COLO668 (cell line): ENCODE measurements around the gene ATAD3B.
"Not testable (repeated sequence)": the region's sequence is repeated elsewhere in the genome, so short reads cannot be mapped to it uniquely, and the experiment has no call there.

Source experiments
- DNase-seq: peaks from one replicate; lab custom pipeline; 2025; ENCODE audit not compliant: unreplicated experiment; lab: John Stamatoyannopoulos, UW

ATAD3B gene

DNA sequence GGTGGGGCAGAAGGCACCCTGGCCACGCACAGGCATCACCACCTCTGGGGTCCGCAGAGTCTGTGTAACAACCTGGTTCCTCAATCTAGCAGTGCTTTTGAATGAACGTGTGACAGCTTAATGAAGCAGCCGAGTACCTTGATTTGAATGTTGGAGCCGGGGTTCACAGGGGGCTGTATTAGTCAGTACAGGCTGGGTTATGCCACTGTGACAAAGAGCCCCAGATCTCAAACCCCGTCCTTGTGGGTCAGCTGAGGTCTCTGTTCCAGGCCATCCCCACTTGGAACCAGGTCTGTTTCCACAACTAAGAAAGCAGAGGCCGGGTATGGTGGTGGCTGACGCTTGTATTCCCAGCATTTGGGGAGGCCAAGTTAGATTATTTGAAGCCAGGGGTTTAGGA lies 58.4 kb downstream of the ATAD3B start:
- no peak for DNase-seq

DNA sequence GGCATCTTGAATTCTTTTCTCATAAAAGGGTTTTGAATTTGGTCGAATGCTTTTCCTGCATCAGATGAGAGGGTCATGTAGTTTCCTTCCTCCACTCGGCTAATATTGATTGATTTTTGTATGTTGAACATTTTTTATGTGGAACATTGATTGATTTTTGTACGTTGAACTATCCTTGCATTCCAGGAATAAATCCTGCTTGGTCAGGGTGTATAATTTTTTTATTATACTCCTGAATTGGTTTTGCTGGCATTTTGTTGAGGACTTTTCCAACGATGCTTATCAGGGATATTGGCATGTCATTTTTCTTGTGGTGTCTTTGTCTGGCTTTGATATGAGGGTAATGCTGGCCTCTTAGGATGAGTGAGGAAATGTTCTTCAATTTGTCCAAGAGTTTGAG lies 60.4 kb downstream of the ATAD3B start:
- DNase-seq = no peak

DNA sequence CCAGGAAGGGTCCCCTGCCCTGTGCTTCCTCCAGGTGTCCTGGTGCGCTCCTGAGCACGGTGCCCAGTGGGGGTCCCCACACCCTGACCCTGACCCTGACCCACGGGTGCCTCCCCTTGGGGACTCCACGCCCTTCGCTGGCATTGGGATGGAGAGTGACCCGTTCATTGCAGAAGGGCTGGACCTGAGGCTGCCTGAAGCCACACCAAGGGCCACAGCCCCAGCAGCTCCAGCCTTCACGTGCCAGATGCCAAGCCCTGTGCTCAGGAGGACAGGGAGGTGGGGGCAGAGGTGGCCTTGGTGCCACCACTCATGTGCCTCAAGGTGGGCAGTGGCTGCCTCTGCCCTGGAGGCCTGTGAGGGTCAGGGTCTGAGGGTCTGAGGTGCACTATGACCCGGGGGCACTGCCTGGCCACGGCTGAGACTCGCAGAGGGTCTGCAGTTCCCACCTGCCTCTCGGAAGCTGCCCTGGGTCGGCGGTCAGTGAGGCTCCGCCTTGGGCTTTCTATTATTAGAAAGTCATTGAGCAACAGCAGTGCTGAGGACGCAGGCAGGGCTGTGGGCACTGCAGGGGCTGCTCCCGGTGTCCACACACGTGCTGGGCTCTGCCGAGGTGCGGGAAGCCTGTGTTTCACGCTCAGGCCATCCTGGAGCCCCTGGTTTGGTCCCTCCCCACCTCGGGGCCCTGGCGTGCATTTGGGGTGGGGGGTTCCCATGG lies 61.8 kb downstream of the ATAD3B start:
- not testable (repeated sequence) for DNase-seq

DNA sequence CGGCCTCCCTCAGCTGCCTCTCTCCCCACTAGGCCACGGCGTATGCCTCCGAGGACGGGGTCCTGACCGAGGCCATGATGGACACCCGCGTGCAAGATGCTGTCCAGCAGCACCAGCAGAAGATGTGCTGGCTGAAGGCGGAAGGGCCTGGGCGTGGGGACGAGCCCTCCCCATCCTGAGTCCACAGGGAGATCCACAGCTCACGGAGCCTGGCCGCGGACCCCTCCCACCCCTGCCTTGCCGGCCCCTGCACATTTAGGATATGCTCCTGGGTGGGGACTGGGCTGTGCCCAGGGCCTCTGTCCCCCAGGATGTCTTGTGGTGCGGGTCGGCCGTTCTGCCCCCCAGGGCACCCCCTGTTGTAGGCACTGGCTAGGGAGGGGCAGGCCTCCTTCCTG lies 62.3 kb downstream of the ATAD3B start:
- not testable (repeated sequence) for DNase-seq

DNA sequence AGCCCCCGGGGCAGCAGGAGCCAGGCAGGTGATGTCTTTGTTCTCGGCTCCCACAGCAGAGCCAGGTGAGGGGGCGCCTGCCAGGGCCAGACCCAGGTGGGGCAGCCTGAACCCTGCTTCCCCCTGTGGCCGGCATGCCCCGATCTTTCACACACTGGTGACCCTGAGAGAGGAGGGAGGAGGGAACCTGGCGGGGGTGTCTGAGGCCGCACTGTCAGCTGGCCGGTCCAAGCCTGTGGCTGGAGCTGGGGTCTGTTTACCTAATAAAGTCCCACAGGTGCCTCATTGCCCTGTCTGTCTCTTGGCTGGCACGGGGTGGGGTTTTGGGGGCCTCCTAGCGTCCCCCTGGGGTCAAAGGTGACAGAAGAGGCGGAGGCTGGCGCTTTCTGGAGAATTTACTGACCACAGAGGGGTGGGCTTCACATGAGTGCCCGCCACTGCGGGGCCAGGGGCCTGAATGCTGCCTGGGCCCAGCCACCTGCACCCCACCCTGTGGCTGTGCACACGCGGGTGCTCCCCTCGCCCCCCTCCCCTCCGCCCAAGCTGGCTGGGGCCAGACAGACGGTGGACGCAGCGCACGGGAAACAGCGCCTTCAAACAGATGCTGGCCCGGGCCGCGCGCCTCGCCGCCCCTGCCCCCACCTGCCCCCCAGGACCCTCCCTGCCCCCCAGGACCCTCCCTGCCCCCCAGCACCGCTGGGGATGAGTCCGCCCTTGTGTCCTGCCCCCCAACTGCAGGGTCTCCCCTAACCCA lies 63.0 kb downstream of the ATAD3B start:
- DNase-seq = no peak

DNA sequence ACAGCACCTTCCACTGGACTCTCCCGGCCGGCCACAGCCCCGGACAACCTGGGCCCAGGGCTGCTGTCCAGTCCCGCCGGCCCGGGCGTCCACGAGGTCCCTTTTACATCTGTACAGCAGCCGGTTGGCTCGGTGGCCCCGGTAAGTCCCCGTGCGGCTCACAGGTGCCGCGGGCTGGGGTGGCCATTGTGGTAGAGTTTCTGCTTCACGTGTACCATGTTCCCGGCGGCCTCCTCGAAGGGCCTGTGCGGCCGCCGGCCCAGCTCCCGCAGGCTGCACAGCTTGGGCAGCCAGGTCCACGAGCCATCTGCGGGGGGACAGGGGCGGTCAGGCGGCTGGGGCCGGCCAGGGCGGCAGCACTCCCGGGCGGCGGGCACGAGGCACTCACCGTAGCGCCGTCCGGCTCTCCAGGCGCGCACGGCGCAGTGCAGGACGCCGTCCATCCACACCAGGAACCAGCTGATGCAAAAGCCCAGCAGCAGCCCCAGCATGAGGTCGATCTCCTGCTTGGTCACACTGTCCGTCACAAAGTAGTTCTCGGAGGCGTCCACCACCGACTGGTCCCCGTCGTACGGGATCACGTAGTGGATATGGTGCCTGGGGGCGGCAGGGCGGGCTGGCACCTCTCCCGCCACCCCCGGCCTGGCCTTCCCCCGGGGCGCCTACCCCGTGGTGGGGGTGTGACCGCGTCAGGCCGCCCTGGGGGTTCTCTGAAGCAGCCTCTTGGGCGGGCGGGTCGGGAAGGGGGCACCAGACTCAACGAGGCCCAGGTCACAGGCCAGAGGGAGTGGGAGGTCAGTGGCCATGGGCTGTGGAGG lies 63.8 kb downstream of the ATAD3B start:
- DNase-seq = no peak

DNA sequence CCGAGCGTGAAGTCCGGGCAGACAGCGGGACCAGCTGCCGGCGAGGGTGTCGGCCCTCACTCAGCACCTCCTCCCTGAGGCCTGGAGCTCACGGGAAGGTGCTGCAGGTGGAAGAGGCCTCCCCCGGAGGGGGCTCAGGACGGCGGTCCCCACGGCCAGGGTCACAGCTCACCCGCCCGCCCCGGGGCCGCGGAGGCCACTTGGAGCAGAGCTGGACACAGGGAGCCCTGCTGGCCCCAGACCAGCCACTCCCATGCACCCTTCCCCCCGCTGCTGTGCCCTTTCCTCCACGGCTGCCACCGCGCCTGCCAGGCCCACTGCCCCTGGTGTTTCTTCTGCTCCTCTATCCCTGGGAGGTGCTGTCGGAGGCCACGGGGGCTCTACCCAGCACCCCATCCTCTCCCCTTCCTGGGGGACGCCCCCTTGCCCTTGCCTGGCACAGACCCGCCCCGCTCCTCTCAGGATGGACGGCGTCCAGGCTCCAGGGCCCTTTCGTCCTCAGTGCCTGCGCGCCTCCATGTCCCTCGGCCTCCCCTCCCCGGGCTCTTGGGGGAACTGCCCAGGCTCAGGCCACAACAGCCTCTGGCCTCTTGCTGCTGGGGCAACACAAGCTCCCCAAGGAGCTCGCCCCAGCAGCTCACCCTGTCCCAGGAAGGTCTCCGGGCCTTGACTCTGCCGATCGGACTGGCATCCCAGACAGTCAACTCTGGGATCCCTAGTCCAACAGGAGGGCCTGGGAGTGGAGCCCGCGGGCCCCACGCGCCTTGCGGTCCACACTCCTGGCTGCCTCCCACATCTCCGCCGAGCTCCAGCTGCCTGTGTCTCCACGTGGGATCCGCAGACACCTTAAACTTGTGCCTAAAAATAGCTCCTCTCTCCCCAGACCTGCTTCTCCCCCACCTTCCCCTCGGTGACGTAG lies 64.7 kb downstream of the ATAD3B start:
- no peak for DNase-seq

DNA sequence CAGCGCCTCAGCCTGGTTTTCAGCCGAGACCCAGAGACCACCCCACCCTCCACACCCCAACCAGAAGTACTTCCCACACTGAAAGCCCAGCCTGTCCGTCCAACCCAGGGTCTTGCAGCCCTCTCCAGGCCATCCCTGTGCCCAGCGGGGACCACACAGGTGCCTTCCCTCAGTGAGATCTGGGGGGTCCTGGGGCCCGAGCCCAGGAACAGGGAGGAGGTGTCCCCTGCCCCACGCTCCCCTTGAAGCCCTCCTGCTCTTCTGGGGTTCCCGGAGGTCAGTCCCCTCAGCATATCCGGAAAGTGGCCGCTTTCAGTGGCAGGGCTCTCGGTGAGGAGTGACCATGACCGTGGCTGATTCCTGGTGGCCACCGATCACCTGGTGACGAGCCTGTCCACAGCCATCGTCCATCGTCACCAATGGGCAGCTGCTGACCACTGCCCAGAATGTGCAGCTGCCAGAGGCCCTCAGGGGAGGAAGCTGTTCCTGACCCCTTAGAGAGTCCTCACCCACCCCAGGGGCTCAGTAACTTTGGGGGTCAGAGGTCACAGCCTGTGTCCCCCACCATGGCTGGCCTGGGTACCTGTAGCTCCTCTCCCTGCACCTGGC lies 65.5 kb downstream of the ATAD3B start:
- no peak for DNase-seq

DNA sequence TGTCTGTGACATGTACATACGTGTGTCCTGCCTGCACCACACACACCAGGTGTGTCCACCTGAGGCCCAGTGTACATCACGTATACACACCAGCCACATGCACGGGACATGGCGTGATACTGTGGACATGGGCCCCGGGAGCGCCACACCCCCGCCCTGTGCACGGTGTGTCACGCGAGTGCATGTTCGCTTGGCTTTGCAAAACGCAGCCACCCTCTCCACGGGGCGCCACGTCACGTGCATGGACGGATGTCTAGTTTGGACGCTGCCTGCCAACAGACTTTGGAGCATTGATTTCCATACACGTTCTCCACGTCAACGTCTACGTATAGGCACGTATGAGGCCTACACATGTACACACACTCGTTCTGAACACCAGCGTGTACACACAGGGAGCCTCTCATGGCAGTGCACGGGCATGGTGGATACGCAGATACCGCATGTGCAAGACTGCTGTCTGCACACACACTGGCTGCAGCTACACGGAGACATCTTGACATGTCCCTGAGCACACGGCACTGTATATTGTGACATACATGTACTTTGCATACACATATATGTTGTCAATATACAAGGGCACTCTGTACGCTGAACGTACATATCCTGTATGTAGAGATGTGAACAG lies 66.2 kb downstream of the ATAD3B start:
- no peak for DNase-seq

DNA sequence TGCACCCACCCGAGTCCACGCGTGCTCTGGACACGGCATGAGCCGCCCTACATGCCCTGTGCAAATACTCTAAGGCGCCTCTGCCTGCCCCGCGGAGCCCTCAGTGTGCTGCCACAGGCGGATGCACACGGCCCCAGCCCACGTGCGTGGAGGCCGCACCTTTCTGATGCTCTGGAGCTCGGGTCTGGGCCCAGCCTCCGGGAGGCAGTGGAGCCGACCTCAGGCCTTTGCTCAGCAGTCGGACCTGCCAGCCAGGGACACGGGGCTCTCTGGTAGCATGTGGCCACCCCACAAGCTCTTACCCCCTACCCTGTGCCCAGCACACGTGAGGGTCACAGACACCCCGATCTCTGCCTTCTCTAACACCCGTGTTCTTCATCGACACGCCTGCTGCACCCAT lies 66.8 kb downstream of the ATAD3B start:
- DNase-seq = no peak

DNA sequence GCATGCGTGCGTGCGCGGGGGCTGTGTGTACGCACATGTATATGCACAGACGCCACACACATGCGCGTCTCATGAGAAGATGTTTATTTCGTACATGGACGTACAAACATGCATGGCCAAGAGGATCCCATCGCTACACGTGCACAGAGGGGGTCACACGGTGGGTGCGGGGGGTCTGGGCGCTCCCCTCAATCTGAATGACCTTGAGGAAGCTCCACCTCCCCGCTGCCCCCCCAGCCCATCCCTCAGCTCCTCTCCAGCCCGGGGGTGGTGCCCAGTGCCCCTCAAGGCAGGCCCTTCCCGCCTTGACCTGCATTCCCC lies 67.4 kb downstream of the ATAD3B start:
- no peak for DNase-seq

DNA sequence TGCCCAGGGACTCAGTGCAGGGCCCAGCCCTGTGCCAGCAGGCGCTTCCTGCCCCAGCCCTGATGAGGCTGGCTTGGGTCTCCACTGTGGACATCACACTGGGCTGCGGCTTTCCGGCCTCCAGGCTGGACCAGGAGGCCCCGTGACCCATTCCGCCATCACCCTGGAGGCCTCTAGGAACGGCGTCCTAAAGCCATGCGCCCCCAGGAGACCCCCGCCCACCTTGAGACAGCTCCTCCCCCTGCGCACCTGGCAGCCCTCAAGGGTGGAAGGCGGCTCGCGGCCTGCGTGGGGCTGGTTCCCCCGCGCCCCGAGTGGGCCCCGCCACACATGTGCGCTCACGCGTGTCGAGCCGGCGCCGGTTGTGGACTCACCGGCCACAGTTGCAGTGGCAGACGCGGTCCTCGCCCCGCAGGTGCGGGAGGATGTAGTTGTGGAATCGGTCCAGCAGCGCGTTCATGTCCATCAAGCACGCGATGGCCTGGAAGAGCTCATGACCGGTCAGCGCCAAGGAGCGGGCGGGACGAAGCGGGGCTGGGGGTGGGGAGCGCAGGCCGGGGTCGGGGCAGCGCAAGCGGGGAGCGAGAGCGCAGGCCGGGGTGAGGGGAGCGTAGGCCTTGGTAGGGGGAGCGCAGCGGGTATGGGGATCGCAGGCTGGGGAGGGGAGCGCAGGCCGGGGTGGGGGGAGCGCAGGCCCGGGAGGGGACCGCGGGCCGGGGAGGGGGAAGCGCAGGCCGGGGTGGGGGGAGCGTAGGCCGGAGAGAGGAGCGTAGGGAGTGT lies 67.9 kb downstream of the ATAD3B start:
- no peak for DNase-seq

DNA sequence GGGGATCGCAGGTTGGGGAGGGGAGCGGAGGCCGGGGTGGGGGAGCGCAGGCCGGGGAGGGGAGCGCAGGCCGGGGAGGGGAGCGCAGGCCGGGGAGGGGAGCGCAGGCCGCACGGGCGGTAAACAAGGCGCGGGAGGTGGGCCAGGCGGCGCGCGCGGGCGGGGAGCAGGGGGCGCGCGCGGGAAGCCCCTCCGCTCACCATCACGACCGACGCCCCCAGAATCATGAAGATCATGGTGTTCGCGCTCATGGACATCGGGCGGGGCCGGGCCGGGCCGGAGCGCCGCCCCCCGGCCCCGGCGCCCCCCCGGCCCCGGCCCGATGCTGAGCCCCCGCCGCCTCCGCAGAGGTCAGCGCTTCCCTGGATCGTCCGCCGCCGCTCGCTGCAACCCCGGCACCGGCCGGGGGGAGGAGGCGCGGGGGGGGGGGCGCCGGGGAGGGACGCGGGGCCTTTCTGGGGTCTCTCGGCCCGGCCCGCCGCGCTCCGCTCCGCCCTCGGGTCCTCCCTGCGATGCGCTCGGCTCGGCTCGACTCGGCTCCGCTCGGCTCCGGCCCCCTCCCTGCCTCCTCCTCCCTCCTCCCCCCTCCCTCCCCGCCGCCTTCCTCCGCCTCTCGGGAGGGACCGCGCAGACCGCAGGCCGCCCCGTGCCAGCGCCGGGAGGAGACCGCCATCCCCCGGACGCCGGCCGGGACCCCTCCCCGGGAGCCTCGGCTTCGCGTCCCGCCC lies 68.7 kb downstream of the ATAD3B start, which contains the start of gene TMEM240:
TSS of gene TMEM240 (minus strand) at position 535 of the 728 bp plus-strand sequence. CDS start at position 257, 278 bp downstream.
- DNase-seq = no peak

DNA sequence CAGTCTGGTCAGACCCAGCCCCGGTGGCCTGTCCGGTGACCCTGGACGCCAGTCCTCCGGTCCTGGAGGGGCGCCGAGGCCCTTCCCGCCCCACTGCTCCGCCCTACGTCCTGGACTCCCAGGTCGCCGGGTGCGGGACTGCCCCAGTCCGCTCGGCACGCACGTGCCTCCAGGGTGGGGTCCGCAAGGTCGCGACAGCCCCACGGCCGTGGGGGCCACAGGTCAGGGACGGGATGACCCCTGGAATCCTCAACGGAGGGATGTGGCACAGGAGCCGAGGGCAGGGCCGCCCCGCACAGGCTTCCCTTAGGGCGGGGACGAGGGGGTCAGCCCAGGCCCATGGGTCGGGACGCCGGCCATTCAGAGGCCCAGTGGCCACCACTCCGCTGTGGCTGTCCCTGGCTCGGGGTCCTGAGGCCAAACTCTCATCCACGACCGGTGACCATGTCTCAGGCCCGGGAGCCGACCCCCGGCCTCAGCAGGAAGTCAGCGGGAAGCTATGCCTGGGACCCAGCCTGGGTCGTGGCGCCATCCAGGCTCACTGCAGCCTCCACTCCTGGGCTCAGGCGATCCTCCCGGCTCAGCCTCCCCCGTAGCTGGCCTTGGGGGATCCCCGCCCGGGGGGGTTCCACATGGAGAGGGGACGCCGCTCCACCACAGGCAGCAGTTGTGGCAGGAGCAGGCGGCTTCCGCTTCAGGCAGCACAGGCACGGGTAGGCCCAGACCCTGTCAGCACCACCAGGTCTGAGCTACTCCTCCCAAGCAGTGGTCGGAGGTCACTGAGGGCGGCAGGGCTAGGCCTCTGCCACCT lies 69.5 kb downstream of the ATAD3B start:
- no peak for DNase-seq

DNA sequence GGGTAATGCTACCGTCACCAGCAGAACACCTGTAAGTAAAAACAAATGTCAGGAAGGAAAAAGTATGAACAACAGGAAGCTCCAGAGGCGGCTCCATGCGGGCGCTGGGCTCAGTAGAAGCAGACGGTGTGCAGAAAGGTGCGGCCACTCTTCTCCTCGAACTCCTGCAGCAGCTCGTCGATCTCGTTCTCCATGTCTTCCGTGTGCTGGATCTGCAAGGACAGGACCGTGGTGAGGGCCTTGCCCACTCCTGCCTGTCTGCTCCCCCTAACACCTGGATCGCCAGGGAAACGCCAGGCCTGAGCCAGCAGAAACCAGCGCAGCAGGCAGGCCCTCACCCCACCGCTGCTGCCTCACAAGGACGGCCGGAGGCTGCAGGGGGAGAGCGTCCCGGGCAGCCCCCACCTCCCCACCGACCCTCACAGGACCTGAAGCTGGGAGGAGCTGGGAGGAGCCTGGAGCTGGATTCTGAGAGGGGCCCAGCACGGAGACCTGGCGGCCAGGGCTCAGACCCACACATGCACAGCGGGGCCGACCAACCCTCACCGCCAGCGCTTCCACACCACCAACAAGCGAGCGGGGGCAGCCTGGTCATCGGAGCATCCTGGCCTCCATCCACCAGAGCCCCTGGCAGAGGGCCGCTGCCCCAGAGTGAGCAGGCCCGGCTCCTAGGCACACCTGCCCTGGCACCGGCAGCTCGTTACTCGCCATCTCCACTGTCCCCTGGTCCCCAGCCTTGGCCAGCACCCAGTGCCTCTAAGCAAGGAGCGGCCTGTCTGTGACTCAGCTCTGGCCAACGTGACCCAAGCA lies 70.6 kb downstream of the ATAD3B start:
- DNase-seq = no peak

DNA sequence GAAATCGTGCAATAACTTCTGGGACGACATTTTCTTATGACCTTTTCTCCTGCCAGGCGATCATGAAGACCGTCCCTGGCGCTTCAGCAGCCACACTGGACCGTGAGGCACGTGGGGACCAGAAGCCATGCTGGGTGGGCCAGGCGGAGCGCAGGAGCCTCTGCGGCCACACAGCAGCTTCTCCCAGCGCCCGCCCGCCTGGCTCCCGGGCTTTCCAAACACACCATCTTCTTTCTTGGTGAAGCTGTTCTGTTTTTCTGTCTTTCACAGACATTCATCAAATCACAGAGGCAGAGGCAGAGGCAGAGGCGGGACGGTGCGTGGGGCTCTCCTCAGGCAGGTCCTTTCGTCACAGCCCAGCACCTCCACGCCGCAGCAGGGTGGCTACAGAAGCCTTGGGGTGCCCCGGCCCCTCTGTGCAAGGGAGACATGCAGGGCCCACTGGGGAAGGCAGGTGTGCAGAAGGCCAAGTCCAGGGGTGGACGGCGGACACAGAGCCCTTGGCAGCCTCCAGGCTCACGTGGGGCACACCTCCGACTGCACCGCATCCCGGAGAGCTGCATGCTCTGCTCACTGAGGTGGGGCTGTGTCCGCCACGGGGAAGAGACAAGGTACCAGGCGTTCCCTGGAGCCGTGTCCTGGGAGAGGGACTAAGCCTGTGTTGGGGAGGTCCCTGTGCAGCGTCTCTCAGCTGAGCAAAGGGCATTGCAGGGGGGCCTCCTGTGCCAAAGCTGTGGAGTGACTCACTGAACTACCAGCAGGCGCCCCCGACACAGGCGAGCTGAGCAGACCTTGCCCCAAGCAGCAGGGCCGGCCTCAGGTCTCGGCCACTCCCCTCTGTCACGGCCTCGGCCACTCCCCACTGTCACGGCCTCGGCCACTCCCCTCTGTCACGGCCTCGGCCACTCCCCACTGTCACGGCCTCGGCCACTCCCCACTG lies 71.5 kb downstream of the ATAD3B start:
- no peak for DNase-seq
